ENCODE results near the gene RUVBL1. TPM values are rescaled to one million over a fixed set of nuclear protein-coding genes. Genes with fewer than 3 reads are reported as not detected.
A peak's percentile ranks its signal among the peaks of the same experiment; 100 is the strongest.

The RUVBL1 gene
- polyA plus RNA-seq, 3 donors = 11.8 to 29.0 (median 16.0) TPM

GRCh38 chr3:128074851-128075521, 48.6 kb downstream of the RUVBL1 start:
- H3K27ac ChIP-seq (ENCODE audit: low read depth, low read length) = no peak overlapping the region
- WGBS, 3 donors = 4 to 21% (median 11%) methylated on average over 7 of the region's 7 CpGs

DNA sequence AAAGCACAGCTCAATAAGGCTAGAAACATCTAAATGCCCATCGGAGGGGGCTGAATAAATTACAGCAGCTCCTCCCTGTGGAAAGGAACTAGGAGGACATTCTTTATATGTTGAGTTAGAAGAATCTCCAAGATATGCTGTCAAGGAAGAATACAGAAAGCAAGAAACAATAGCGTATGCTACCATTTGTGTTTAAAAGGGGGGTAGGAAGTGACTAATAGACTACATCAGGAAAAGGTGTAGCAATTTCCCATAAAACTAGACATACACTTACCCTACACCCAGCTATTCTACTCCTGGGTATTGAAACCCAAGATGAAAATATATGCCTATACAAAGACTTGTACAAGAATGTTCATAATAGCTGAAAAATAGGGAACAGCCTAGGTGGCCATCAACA, 49.8 kb downstream of the RUVBL1 start:
- WGBS, 3 donors = 47 to 64% (median 61%) methylated on average over 2 of the region's 2 CpGs
- no peak overlapping the region for H3K27ac ChIP-seq (ENCODE audit: low read depth, low read length)

DNA sequence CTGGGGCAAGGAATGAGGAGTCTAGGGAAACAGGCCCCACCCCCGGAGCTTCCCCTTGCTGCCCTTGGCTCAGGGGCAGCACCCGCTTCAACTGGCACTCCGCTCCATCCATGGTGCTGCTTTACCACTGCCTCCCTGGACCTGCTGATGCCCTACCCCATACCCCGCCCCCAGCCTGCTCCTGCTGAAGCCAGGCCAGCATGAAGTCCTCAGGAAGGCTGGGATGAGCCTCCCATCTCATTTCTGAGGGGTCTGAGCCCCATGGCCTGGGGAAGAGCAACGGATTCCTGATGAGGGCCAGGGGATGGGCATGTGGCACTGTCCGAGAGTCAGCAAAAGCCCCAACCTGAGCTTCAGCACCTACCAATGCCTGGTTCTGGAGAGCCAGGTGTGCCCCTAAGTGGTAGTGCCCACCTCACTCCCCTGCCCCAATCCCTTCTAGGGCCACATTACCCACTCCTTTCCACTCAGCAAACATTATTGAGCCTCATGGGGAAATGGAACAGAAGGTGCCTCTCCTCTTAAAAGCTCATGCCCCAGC, 50.4 kb downstream of the RUVBL1 start:
- 80 to 92% (median 81%) methylated on average over 6 of the region's 6 CpGs for WGBS, 3 donors
- H3K27ac ChIP-seq (ENCODE audit: low read depth, low read length) = no peak overlapping the region

- WGBS, 3 donors = 52 to 89% (median 79%) methylated on average over 13 of the region's 13 CpGs
- no peak overlapping the region for H3K27ac ChIP-seq (ENCODE audit: low read depth, low read length)
These were observed 51.0 kb downstream of the RUVBL1 start for GRCh38 chr3:128072454-128073184.

DNA sequence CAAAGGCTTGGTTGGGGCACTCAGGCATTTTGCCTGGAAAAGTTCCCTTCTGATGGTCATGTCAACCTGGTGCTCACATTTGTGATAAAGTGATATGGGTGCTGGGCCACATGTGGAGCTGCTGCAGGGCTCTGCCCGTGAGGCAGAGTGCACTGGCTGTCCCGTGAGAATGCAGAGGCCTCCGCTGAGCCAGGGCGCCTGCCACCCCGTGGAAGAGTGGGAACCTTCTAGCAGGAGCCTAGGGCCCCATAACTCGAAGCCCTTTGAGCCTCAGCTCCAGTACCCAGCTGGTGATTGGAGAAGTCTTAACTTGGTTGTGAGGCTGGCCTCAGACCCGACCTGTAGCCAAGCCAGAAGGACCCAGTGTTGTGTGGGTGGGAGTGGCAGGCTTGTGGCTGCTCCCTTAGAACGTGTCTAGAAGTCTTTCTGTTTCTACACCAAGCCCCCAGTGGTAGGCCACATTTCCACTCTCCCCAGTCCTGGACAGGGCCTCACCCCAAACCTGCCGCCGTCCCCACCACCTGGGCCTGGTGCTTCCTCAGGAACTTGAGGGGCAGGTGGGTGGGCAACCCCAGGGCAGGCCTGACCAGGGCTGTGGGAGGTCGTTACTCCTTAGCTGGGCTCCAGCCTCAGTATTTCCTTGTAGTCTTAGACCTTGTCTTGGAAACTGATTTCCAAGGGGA, 51.7 kb downstream of the RUVBL1 start:
- WGBS, 3 donors = 65 to 79% (median 75%) methylated on average over 11 of the region's 11 CpGs
- H3K27ac ChIP-seq (ENCODE audit: low read depth, low read length) = no peak overlapping the region

GRCh38 chr3:128070898-128071591, 52.6 kb downstream of the RUVBL1 start:
- no peak overlapping the region for H3K27ac ChIP-seq (ENCODE audit: low read depth, low read length)
- WGBS, 3 donors = 75 to 88% (median 79%) methylated on average over 13 of the region's 13 CpGs

- H3K27ac ChIP-seq (ENCODE audit: low read depth, low read length) = no peak overlapping the region
- 85 to 94% (median 93%) methylated on average over 15 of the region's 15 CpGs for WGBS, 3 donors
These were observed 54.3 kb downstream of the RUVBL1 start for GRCh38 chr3:128069271-128069670.

- no peak overlapping the region for H3K27ac ChIP-seq (ENCODE audit: low read depth, low read length)
- 76 to 87% (median 85%) methylated on average over 8 of the region's 8 CpGs for WGBS, 3 donors
These were observed 55.4 kb downstream of the RUVBL1 start for GRCh38 chr3:128068156-128068620.

DNA sequence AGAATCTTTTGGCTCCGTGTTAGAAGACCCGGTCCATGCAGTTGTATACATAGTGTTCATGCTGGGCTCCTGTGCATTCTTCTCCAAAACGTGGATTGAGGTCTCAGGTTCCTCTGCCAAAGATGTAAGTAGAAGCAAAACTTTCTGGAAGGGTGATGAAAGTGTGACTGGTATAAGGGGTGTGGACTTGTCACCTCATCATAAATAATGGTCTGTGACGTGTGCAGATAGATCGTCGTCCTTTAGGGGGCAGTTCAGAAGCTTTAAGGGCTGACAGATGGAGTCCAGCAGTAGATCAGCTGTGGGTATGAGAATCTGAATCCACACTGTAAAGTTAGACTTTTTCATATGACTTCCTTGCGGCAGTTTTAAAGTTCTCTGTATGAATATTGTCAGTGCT, 56.1 kb downstream of the RUVBL1 start:
- WGBS, 3 donors = 58 to 71% (median 67%) methylated on average over 7 of the region's 7 CpGs
- H3K27ac ChIP-seq (ENCODE audit: low read depth, low read length) = no peak overlapping the region

DNA sequence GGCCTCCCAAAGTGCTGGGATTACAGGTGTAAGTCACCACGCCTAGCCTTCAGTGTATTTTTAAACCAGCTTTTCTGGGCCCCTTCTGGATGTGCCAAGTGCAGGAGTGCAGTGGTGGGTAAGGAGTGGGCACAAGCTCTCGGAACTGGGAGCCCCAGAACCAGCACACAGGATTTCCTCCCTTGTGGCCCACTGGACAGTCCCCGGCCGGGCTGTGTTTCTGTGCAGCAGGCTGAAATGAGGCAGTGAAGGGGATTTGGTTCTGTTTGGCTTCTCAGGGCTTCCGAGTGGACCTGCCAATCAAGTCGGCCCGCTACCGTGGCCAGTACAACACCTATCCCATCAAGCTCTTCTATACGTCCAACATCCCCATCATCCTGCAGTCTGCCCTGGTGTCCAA, 56.9 kb downstream of the RUVBL1 start:
- WGBS, 3 donors = 80 to 95% (median 94%) methylated on average over 9 of the region's 9 CpGs
- H3K27ac ChIP-seq (ENCODE audit: low read depth, low read length) = no peak overlapping the region

DNA sequence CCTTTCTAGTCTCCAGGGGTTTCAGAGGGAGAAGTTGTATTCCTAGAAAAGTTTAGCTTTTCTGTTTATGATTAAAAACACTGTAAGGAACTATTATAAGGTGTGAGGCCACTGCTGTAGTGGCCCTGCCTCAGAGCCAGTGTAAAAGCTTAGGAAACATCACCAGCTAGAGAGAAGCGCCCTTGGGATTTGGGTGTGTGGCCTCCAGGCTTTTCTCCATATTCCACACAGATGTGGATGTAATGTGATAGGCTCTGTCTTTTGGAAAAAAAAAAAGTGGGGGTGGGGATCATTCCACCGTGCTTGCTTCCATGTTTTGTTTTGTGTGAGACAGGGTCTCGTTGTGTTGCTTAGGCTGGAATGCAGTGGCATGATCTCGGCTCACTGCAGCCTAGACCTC, 57.5 kb downstream of the RUVBL1 start:
- 84 to 91% (median 87%) methylated on average over 4 of the region's 4 CpGs for WGBS, 3 donors
- H3K27ac ChIP-seq (ENCODE audit: low read depth, low read length) = no peak overlapping the region

DNA sequence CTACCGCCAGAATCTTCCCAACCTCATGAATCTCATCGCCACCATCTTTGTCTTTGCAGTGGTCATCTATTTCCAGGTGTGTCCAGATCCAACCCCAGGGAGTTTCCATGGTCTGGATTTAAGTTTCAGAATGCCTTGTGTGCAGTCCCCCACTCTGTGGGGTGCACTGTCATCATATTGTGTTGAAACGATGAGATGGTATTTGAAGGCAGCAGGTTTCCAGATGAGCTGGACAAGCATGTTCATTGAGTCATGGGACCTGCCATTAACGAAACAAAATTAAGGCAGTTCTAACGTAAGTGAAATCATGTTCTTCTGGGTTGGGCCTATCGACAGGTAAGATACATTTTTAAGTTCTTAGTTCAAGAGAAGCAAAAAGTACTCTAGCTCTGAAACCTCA, 58.6 kb downstream of the RUVBL1 start:
- WGBS, 3 donors = 81 to 93% (median 92%) methylated on average over 6 of the region's 6 CpGs
- H3K27ac ChIP-seq (ENCODE audit: low read depth, low read length) = no peak overlapping the region

GRCh38 chr3:128063865-128064264, 59.7 kb downstream of the RUVBL1 start:
- WGBS, 3 donors = 86 to 91% (median 89%) methylated on average over 2 of the region's 2 CpGs
- no peak overlapping the region for H3K27ac ChIP-seq (ENCODE audit: low read depth, low read length)

- 53 to 71% (median 70%) methylated on average over 8 of the region's 8 CpGs for WGBS, 3 donors
- peak overlapping the region; percentile 51 for H3K27ac ChIP-seq (ENCODE audit: low read depth, low read length)
These were observed 61.4 kb downstream of the RUVBL1 start for GRCh38 chr3:128062033-128062745.

- no peak overlapping the region for H3K27ac ChIP-seq (ENCODE audit: low read depth, low read length)
- 65 to 87% (median 80%) methylated on average over 11 of the region's 11 CpGs for WGBS, 3 donors
These were observed 62.9 kb downstream of the RUVBL1 start for GRCh38 chr3:128060473-128061381.

DNA sequence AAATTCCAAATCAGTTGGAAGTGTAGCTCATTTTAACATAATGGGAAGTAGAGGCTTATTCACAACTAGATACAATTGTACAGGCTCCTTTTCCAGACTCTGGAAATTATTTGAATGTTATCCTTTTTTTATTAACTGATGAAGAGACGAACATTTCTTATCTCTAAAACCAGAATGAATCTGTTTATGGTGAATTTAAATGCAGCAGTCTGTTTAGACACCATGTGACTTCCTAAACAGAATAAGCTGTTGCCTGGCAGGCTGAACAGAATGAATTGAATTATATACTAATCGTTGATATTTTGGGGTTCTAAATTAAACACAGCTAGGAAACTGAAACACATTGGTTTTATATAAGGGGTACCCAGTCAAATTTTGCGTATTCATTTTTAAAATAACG, 67.4 kb downstream of the RUVBL1 start:
- 35 to 88% (median 43%) methylated on average over 4 of the region's 4 CpGs for WGBS, 3 donors
- H3K27ac ChIP-seq (ENCODE audit: low read depth, low read length) = no peak overlapping the region

GRCh38 chr3:128054367-128054766, 69.2 kb downstream of the RUVBL1 start:
- H3K27ac ChIP-seq (ENCODE audit: low read depth, low read length) = no peak overlapping the region
- WGBS, 3 donors = 32 to 65% (median 58%) methylated on average over 3 of the region's 3 CpGs

Data from adipose tissue (tissue), 3 donors.